Measurements from ENCODE around the gene TGM3.

TGM3 gene

GRCh38 chr20:2338411-2339066 is 42.7 kb downstream of the TGM3 start:
- DNase-seq, result peak; percentile 51 to 77 (median 66)

DNA sequence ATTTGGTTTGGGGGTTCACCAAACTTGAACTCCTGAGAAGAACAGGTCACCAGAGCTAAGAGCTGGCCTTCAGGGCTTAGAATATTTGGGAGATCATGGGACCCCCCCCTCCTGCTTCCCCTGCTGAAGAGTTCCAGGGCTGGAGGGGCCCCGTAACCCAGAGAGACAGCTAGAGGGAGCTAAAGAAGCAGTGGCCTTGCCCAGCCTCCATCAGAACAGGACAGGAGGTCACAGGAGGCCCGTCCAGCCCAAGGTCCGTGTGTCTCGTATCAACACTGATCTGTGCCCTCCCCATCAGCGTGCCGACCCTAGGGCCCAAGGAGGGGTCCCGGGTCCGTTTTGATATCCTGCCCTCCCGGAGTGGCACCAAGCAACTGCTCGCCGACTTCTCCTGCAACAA is 44.3 kb downstream of the TGM3 start:
- no peak for DNase-seq

- DNase-seq, result no peak
Observed at GRCh38 chr20:2340823-2341222, 45.0 kb downstream of the TGM3 start.

- DNase-seq, result no peak
Observed at GRCh38 chr20:2341336-2341735, 45.5 kb downstream of the TGM3 start.

- no peak for DNase-seq
Observed at GRCh38 chr20:2342243-2342642, 46.4 kb downstream of the TGM3 start.

DNA sequence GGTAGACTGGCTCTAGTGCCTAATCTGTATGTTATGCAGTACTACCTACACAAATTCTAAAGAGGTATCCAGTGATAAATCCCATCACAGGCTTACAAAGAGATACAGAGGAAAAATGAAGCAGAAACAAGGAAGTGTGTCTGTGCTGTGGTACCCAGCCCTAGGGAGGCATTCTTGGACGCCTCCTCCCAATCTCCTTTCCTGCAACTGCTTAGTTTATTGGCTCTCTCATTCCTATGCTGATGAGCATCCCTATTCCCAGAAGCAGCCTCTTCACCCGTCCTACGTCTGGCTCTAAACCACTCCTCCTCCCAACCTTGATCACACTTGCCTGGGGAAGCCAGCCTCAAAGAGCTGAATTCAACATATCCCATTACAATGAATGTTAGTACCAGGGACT is 50.4 kb downstream of the TGM3 start:
- no peak for DNase-seq

- DNase-seq, result no peak
Observed at GRCh38 chr20:2348336-2348735, 52.5 kb downstream of the TGM3 start.

DNA sequence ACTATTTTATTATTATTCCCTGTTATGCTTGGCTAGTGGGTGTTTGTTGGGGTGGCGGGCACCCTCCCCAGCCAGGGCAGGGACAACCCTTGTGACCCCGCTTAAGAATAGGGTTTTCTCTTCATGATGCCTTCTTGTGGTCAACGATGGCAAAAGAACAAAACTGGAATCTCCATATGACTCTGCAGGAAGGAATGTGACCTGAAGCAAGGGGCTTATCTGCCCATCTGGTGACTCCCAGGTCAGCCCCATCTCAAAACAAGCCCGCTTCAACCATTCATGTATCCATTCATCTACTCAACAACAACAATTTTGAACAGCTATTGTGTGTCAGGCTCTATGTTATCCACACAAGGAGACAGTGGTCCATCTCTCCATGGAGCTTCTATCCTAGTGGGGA is 54.0 kb downstream of the TGM3 start:
- DNase-seq, result no peak

DNA sequence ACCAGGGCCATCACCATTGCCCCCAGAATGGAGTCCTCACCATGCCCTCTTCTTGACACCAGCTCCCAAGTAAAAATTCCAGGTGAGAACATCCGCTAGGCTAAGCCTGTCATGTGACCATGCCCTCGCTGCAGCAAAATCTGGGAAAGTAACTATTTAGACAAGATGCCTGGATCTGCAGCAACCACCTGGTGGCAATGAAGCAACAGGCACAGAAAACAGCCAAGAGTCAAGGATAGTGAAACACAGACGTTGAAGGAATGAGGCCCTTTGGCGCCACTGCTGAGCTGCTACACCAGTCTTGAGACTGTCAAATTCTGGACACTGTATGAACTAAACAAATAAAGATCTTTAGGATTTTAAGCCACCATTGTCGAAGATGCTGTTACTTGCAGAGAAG is 54.8 kb downstream of the TGM3 start:
- no peak for DNase-seq

DNA sequence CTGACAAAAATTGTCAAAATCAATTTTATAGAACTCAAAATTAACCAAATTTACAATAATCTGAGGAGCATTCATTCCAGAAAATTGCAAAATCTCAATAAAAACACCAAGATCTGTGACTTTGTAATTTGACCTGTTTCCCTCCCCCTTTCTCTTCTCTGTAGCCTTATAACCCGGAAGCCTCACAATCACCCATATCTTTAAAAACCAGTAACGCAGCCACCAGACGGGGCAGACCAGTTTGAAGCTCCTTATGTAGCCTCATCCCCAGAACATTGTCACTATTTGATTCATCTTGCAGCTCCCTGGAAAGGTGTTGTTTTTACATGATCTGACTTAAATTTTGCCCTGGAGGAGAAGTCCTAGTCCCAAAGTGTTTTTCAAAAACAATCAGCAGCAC is 57.4 kb downstream of the TGM3 start:
- DNase-seq, result no peak

- no peak for DNase-seq
Observed at GRCh38 chr20:2357114-2357513, 61.3 kb downstream of the TGM3 start.

DNA sequence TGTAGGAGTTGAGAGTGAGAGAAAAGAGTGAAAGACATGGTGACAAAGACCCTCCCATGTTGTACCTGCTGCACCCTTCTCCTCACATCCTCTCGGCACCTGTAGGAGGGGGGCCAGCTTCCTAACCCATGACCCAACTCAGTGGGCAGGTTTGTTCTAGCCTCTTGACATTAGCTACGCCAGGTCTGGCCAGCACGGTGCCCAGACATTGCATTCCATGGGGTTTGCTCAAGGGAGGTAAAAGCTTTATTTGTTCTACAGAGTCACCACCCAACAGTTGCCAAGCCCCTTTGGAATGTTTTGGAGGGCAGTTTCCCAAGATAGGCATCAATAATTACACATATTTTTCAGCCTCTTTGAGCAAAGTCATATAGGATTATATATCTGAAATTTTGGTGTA is 62.2 kb downstream of the TGM3 start:
- DNase-seq, result no peak

- no peak for DNase-seq
Observed at GRCh38 chr20:2361035-2361593, 65.3 kb downstream of the TGM3 start.

DNA sequence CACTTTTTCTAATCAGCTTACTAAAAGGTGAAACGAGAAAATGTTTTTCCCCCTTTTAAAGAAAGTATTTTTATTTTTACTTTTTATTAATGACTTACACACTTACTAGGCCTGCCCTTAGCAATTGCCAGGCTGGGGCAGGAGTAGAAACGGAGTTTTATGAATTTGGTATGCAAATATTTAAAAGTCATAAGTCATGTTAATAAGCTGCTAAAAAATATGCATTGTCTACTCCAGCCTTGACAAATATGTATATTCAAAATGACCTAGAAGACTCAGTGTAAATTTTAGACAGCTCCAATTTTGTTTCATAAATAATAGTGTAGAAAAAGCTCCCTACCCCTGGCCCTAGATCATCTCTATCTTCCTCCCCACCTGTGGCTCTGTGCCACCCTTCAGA is 67.4 kb downstream of the TGM3 start:
- no peak for DNase-seq

- DNase-seq, result no peak
Observed at GRCh38 chr20:2363587-2363986, 67.8 kb downstream of the TGM3 start.

- DNase-seq, result no peak
Observed at GRCh38 chr20:2364044-2364443, 68.2 kb downstream of the TGM3 start.

- DNase-seq, result no peak
Observed at GRCh38 chr20:2365091-2365490, 69.3 kb downstream of the TGM3 start.

GRCh38 chr20:2365666-2366065 is 69.9 kb downstream of the TGM3 start:
- no peak for DNase-seq

- DNase-seq, result no peak
Observed at GRCh38 chr20:2368621-2369020, 72.8 kb downstream of the TGM3 start.

- DNase-seq, result no peak
Observed at GRCh38 chr20:2373098-2373497, 77.3 kb downstream of the TGM3 start.

GRCh38 chr20:2374346-2375125 is 78.7 kb downstream of the TGM3 start:
- no peak for DNase-seq

DNA sequence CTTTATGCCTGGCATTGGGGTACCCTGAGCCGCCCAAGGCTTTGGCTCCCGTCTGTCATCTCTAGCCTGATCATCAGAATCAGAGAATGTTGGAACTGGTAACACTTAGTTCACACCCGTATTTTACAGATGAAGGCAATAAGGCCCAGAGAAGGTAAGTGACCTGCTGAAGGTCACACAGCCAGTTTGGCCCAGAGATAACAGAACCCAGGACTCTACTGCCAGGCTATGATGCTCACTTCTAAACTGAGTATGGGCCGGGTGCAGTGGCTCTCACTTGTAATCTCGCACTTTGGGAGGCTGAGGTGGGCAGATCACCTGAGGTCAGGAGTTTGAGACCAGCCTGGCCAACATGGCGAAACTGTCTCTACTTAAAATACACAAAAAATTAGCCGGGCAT is 83.1 kb downstream of the TGM3 start:
- DNase-seq, result no peak

GRCh38 chr20:2379511-2380229 is 83.9 kb downstream of the TGM3 start:
- peak in 3 of 4 experiments; percentile 9 to 15 (median 13) for DNase-seq
